ENCODE results near the gene CORO2A. TPM values are rescaled to one million over a fixed set of nuclear protein-coding genes. Genes with fewer than 3 reads are reported as not detected.

CORO2A gene
- total and polyA plus RNA-seq, 2 of the 8 experiments (the other 6 are each of a cell fraction or from before 2014, with no cell fraction given): 13.7 to 27.9 TPM

DNA sequence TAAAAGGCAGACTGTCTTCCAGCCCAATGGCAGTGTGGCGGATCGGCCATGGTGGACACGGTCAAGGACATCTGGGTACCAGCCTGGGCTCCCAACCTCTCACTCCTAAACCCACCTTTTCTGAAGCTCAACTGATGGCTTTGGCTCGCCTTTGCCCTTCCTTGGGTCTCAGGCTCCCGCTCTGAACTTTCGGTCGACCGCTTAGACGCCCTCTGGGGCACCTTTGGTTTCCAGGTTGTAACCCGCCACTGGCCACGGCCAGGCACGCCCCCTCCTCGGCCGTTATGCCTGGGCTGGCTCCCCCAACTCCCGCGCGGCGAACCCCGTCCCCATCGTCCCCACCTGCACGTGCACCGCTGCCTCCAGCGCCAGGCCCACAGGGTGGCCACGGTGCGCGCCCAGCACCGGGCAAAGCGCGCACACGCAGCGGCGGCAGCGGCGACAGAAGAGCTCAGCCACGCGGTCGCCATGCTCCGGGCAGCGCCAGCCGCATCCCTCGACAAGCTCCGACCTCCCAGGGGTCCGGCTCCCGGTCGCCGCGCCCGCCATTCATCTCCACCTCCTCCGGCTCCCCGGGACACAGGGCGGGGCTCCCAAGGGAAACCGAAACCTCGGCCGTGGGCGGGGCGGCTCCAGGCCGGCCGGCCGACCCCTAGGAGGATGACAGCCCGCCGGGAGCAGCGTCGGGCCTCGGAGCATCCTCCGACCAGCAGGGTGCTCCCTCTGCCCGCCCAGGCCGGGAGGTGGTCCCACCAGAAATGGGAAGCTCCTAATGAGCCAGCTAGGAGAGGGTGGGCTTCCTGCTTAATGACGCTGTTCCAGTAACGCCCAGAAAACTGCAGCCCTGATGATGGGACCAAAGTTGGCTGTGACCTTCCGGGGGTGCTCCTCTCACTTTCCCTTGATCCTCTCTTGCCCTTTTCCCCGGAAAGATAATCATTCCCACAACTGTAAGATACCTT, 73.5 kb downstream of the CORO2A start, which contains the start of gene TRIM14:
Gene TRIM14, minus strand, starts transcription at position 583 of the 962 bp plus-strand sequence. Its CDS starts 34 bp downstream, at position 549.
- Histone ChIP-seq H3K4ac (replicated peaks; ENCODE audit: insufficient read length, low read depth, low read length) (no peak within 1 kb of the TSS), H2BK15ac (ENCODE audit: low read length) (peak within 1 kb of the TSS; percentile 61; the same call in 1 of the 2 replicates), H3K9me3 (ENCODE audit: insufficient read depth in 2 of 2, low read depth in 1 of 2, low read length in 1 of 2) (no peaks in the 10 kb centered on the region; a peak in 1 of 4 replicates), H3K4me1 (replicated peaks in 1 of 4; ENCODE audit: control insufficient read depth in 3 of 4, insufficient read depth in 4 of 4, low read length in 3 of 4) (peaks cover 0 to 8% (median 3%) of the 10 kb centered on the region in 4 experiments; a peak in 4 of 7 replicates), H2BK120ac (replicated peaks; ENCODE audit: low read depth, low read length) (no peak within 1 kb of the TSS), H3K79me1 (ENCODE audit: low read depth, low read length) (no peaks in the 10 kb centered on the region), H3K27ac (ENCODE audit: low read depth, low read length) (no peak within 1 kb of the TSS), H3K18ac (ENCODE audit: extremely low read depth, low read length) (peak within 1 kb of the TSS; percentile 96), H2BK12ac (ENCODE audit: low read depth, low read length) (peak within 1 kb of the TSS; percentile 95; the same call in 1 of the 2 replicates), H3K79me2 (ENCODE audit: control insufficient read depth in 1 of 2, insufficient read depth in 2 of 2, low read length in 2 of 2) (no peaks in the 10 kb centered on the region), H3K9ac (replicated peaks in 1 of 4; ENCODE audit: extremely low read depth in 1 of 4, low read depth in 3 of 4, low read length in 3 of 4) (no peak within 1 kb of the TSS; a peak in 1 of 7 replicates), H3K4me3 (ENCODE audit: extremely low read depth in 1 of 4, insufficient read depth in 2 of 4, low read depth in 3 of 4, low read length in 4 of 4) (peak within 1 kb of the TSS; percentile 40 to 63 (median 54)), H2BK20ac (ENCODE audit: low read length) (no peak within 1 kb of the TSS; the same call in 1 of the 2 replicates), H3K23ac (ENCODE audit: insufficient read length) (no peak within 1 kb of the TSS), H2AK5ac (ENCODE audit: low read depth, low read length) (no peak within 1 kb of the TSS), H3K23me2 (ENCODE audit: low read depth, low read length) (peaks cover 7% of the 10 kb centered on the region; the same call in 1 of the 2 replicates), H4K8ac (ENCODE audit: extremely low read depth, insufficient read depth, low read length) (peak within 1 kb of the TSS; percentile 89; the same call in 1 of the 2 replicates), H3K36me3 (ENCODE audit: control insufficient read depth in 2 of 4, insufficient read depth in 4 of 4, low read length in 3 of 4) (no peaks in the 10 kb centered on the region), H3K14ac (ENCODE audit: insufficient read length) (no peak within 1 kb of the TSS), H3K56ac (replicated peaks; ENCODE audit: insufficient read length, low read depth, low read length) (peak within 1 kb of the TSS; percentile 11), H3K27me3 (replicated peaks in 1 of 4; ENCODE audit: control insufficient read depth in 3 of 4, extremely low read depth in 1 of 4, insufficient read depth in 3 of 4, low read length in 3 of 4) (no peaks in the 10 kb centered on the region; a peak in 1 of 7 replicates), H4K91ac (replicated peaks; ENCODE audit: insufficient read length, low read length) (peak within 1 kb of the TSS; percentile 96), H2BK5ac (ENCODE audit: low read depth, low read length) (peak within 1 kb of the TSS; percentile 88; the same call in 1 of the 2 replicates), H3K4me2 (ENCODE audit: insufficient read depth in 1 of 2, low read depth in 2 of 2, low read length in 2 of 2) (peak within 1 kb of the TSS; percentile 35 to 82), H4K5ac (ENCODE audit: insufficient read length, low read depth, low read length) (peak within 1 kb of the TSS; percentile 62), H2AFZ (ENCODE audit: low read length) (peak within 1 kb of the TSS; percentile 61), H4K20me1 (replicated peaks in 1 of 2; ENCODE audit: control insufficient read depth in 1 of 2, insufficient read depth in 2 of 2, low read length in 2 of 2) (no peaks in the 10 kb centered on the region)
- ChIA-PET POLR2A (ENCODE audit: partially characterized antibody) (interaction anchor here (0.8 to 1.9 kb wide), 7 partner anchors 9 to 45 kb away, joined by 3 to 7 read pairs (median 4); no protein-coding TSS in a partner anchor), CTCF (ENCODE audit: partially characterized antibody) (interaction anchor here (0.5 to 2.2 kb wide), 18 partner anchors 9 to 145 kb away, joined by 3 to 11 read pairs (median 4); partner anchors contain the start of genes CORO2A and TBC1D2)
- DNase-seq (ENCODE audit: low read depth in 1 of 2, low spot score in 2 of 2): peak; percentile 53 to 80
- 8% methylated on average over 54 of the region's 71 CpGs; no CpG with 5 or more reads in 1 of the 2 experiments for WGBS, 2 experiments (ENCODE audit: extremely low coverage in 1 of 2, insufficient coverage in 1 of 2, insufficient read length in 1 of 2, insufficient replicate concordance in 2 of 2, low coverage in 1 of 2, low lambda C conversion rate in 2 of 2, missing lambda C conversion rate in 1 of 2)
- FAIRE-seq: no peak
- TF ChIP-seq RBBP5 (IDR thresholded peaks at IDR 0.05; ENCODE audit: borderline replicate concordance, low read depth, low read length): no peak
- no peak for TF ChIP-seq CBX5 (IDR thresholded peaks at IDR 0.05; ENCODE audit: low read depth, low read length)
- TF ChIP-seq TBP (IDR thresholded peaks at IDR 0.05; ENCODE audit: low read depth, low read length): no peak
- TF ChIP-seq NANOG (IDR thresholded peaks at IDR 0.05; ENCODE audit: insufficient read depth, low read depth, low read length, poor library complexity, severe bottlenecking): no peak
- no peak for TF ChIP-seq HDAC6 (IDR thresholded peaks at IDR 0.05; ENCODE audit: low read depth, low read length)
- TF ChIP-seq RNF2 (IDR thresholded peaks at IDR 0.05; ENCODE audit: borderline replicate concordance, low read depth, low read length, missing control alignments, poor library complexity, severe bottlenecking): peak; percentile 34
- TF ChIP-seq PHF8 (conservative IDR thresholded peaks at IDR 0.05; ENCODE audit: low read depth, low read length): peak; percentile 52; the same call in 1 of the 2 replicates
- TF ChIP-seq TCF12 (IDR thresholded peaks at IDR 0.05; ENCODE audit: low read depth, low read length): no peak
- TF ChIP-seq BCL11A (IDR thresholded peaks at IDR 0.05; ENCODE audit: low read depth in 2 of 2, low read length in 2 of 2): no peak
- no peak for TF ChIP-seq ZNF274 (IDR thresholded peaks at IDR 0.05; ENCODE audit: borderline replicate concordance, extremely low read depth, low read length)
